Activated CD8-positive, alpha-beta memory T cell treated with anti-CD3 and anti-CD28 coated beads for 48 hours (primary cell): ENCODE results near the gene STAT3.
"Not testable (repeated sequence)": the region's sequence is repeated elsewhere in the genome, so short reads cannot be mapped to it uniquely, and the experiment has no call there.

Experiments
- DNase-seq, 3 experiments: peaks; one replicate each; pipeline ENCODE4 v3.0.0-alpha.2; 2020; ENCODE audit warnings: low read depth in 2 of 3, low spot score in 2 of 3

STAT3 gene

GRCh38 chr17:42388381-42389134 lies at the start of gene STAT3:
STAT3 (minus strand) TSS chr17:42388442; CDS start chr17:42348516, 39,926 bp downstream.
- peak; percentile 100 for DNase-seq

- DNase-seq: no peak
Observed at GRCh38 chr17:42436391-42436790, 48.1 kb upstream of the STAT3 start.

DNA sequence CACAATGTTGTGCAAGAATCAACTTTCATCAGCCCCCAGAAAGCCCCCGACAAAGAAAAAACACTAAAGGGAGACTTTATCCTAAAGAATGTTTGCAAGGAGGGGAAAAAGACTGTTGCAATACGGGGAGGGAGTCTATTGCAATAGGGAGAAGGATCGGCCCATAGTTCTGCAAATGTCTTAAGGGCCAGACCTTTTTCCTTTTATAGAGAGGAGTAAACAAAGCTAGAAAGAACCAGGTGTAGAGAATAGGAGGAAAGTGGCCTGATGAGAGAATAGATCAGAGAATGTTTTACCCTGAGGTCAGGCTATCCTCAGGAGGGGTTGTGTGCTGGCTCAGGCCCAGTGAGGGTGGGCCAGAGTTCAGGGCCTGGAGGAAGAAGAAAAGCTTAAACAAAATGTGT lies 43.5 kb upstream of the STAT3 start:
- no peak for DNase-seq

- no peak for DNase-seq
Observed at GRCh38 chr17:42429726-42430447, 41.6 kb upstream of the STAT3 start.

DNA sequence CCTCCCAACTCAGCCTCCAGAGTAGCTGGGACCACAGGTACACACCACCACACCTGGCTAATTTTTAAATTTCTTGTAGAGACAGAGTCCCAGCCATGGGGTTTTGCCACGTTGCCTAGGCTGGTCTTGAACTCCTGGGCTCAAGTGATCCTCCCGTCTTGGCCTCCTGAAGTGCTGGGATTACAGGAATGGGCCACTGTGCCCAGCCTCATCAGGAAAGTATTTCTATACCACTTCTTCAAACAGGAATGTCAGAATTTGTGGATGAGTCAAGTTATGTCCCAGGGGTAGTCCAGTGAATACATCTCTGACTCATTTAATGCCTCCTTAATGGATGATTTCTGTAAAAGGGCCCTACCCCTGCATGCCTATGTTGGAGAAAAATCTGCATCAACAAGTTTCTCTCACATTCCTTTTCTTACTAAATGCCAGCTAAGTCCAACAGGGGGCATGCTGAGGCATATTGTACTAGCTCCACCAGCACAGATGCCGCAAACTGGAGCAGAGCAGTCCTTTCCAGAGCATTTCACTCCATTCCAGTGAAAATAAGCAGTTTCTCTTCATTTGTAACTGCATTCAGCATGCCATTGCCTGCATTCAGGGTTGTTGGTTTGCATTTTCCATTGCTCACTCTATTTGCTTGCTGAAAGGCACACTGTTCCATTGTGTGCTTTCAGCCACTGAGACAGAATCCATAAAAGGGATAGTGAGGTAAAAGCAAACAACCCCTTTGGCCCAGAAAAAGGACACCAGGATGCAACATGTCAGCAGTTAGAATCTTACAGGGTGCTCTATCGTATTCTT lies 40.1 kb upstream of the STAT3 start:
- no peak for DNase-seq

GRCh38 chr17:42424991-42425610 lies 36.9 kb upstream of the STAT3 start:
- DNase-seq: no peak

- DNase-seq: no peak
Observed at GRCh38 chr17:42423766-42424165, 35.5 kb upstream of the STAT3 start.

DNA sequence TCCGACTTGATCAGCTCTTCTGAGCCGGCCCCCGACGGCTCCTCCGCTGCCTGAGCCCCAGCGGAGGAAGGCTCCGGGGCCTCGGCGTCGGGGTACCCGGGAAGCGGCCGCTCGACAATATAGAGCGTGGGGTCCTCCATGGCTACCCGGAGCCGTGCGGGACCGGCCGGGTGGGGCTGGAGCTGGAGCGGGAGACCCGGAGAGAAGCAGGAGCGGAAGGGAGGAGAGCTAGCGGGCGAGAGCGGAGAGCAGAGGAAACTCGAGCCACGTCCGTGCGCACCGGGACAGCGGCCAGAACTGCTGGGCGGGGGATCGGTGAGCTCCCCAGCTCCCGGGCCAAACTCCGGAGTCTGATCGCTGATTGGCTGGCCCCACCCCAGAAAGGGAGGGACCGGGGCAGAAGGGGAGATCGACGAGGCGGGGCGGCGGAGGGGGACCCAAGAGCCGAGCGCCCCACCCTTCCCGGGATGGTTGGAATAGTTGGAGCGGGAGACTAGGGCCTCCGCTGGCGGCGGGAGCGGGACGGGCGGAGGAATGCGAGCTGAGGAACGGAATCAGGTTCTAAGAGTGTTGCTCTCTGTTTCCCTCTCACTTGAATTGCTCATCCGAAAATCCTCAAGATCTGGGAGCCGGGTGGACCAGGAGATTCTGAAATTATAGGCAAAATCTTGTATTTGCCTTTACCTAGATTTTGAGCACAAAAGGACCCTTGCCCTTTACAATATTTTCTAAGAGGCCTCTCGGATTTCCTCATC lies 34.9 kb upstream of the STAT3 start, which contains the start of gene CAVIN1:
TSS of gene CAVIN1 (minus strand) at position 299 of the 755 bp plus-strand sequence. CDS start at position 140, 159 bp downstream.
- DNase-seq: no peak

- no peak for DNase-seq
Observed at GRCh38 chr17:42422412-42422957, 34.2 kb upstream of the STAT3 start.

DNA sequence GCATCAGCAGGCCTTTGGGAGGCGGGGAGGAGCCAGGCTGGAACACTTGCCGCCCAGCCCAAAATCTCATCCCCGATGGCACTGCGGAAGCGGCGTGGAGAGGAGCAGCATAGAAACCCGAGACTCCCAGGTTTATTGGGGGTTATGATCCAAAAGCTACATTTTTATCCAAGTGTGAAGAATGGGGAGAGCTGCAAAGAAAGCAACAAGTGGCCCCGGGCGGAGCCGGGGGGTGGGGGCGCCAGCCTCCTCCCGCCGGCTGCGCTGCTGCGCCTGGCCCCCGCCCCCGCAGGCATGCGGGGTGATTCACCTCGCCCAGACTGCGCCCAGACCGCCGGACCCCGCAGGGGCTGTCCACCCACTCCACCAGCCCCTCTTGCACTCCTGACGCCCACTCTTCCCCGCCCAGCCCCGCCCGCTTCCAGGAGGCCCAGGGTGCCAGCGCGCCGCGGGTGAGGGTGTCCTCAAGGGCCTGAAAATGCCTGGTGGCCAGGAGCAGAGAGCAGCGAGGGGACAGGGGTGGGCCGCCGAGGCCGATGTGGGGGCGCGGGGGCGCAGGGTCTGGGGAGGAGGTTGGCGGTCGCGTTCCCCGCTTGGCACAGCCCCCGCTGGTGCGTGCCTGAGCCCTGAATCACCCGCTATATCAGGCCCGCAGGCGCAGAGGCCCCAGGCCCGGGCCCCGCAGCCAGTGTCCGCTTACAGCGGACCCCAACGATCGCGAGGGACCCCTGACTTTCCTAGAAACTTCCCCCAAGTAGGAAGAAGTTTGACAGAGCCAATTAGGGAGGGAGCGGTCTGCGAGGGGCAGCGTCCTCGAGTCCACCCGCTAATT lies 33.5 kb upstream of the STAT3 start:
- no peak for DNase-seq

GRCh38 chr17:42421136-42421506 lies 32.9 kb upstream of the STAT3 start:
- DNase-seq: no peak

- DNase-seq: not testable (repeated sequence)
Observed at GRCh38 chr17:42417981-42418380, 29.7 kb upstream of the STAT3 start.

GRCh38 chr17:42414704-42415409 lies 26.6 kb upstream of the STAT3 start:
- DNase-seq: no peak

DNA sequence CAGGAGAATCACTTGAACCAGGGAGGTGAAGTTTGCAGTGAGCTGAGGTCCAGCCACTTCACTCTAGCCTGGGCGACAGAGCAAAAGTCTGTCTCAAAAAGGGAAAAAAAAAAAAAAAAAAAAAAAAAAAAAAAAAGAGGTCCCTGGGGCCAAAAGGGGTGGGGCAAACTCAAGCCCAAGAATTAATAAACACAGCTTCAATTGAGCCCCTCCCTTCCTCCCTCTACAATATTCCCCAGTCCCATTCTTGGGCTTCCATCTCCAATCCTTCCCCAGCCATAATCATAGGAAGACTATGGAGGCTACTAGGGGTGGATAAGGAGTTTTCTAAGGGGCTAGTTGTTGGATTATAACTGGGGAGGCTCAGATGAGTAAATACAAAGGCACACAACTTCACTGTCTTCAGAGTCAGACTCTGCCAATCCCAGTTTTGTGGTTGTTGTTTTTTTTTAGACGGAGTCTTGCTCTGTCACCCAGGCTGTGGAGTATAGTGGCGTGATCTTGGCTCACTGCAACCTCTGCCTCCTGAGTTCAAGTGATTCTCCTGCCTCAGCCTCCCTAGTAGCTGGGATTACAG lies 25.3 kb upstream of the STAT3 start:
- DNase-seq: no peak

DNA sequence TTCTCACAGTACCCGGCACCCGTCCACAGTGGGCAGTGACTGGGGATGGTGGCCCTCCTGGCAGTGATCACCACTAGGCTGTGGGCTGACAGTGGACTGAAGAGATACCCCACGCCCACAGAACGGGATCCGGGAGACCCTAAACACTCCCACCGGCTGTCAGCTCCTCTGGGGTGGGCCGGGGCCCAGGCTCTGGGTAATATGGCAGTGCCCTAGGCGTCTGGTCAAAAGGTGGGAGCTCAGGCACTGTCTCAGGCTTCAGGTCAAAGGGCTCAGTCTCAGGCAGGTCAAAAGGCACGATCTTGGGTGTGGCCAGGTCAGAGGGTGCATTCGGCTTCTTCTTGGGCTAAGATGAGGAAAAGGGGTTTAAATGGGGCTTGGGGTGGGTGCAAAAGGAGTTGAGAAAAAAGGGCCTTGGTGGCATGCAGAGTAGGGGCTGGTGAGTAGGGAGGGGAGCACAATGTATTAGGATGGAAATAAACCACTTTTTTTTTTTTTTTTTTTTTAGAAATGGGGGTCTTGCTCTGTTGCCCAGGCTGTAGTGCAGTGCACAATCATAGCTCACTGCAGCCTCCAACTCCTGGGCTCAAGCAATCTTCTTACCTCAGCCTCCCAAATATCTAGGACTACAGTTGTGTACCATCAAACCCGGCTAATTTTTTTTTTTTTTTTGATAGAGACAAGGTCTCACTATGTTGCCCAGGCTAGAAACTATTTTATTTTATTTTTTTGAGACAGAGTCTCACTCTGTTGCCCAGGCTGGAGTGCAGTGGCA lies 23.9 kb upstream of the STAT3 start:
- DNase-seq: no peak

- no peak for DNase-seq
Observed at GRCh38 chr17:42411361-42411760, 23.1 kb upstream of the STAT3 start.

DNA sequence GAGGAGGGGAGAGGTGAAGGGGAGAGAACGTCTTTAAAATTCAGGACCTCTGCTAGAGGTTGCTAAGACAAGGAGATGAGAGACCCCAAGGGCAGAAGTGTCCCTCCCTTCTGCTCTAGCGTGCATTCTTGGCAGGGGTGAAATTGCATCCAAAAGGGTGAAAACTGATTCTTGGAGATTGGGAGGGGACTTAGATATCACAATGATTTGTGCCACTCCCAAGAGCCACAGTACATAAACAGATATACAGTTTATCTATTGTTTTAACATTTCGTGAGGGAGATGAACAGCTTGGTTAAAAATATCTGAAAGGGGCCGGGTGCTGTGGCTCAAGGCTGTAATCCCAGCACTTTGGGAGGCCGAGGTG lies 22.1 kb upstream of the STAT3 start:
- no peak for DNase-seq
